Measurements from ENCODE around the gene HNRNPUL2. TPM values are rescaled to one million over a fixed set of nuclear protein-coding genes. Genes with fewer than 3 reads are reported as not detected.

The HNRNPUL2 gene
- total and polyA plus RNA-seq, 2 of the 4 experiments (the other 2 are of a cell fraction) = 3.9 to 30.2 TPM

- no peak for TF ChIP-seq ELK1 (IDR thresholded peaks at IDR 0.05; ENCODE audit: borderline replicate concordance, low read depth, low read length)
Observed at GRCh38 chr11:62715150-62716130, 11.8 kb downstream of the HNRNPUL2 start (continued).

GRCh38 chr11:62713343-62713742 lies 13.9 kb downstream of the HNRNPUL2 start:
- Histone ChIP-seq H4K8ac (ENCODE audit: low read depth in 2 of 2, low read length in 2 of 2) (no peak overlapping the region), H4K20me1 (ENCODE audit: insufficient read depth, low read length) (no peaks in the 10 kb centered on the region), H4K91ac (ENCODE audit: insufficient read depth, low read depth, low read length) (no peak overlapping the region), H3K9me1 (ENCODE audit: insufficient read depth, low read length) (peaks cover 8% of the 10 kb centered on the region), H2AFZ (replicated peaks; ENCODE audit: low read length, poor library complexity) (no peak overlapping the region), H3K9me3 (ENCODE audit: control insufficient read depth, insufficient read depth, low read length) (no peaks in the 10 kb centered on the region), H2BK120ac (ENCODE audit: low read depth, low read length) (no peak overlapping the region), H2BK15ac (ENCODE audit: low read depth, low read length) (no peak overlapping the region), H3K9ac (ENCODE audit: low read depth, low read length) (no peak overlapping the region), H3K4me3 (ENCODE audit: insufficient read depth, low read depth, low read length) (no peak overlapping the region), H3K23ac (ENCODE audit: low read depth, low read length) (no peak overlapping the region), H3K36me3 (ENCODE audit: control insufficient read depth, insufficient read depth, low read length) (peaks cover 55% of the 10 kb centered on the region), H3K27ac (ENCODE audit: insufficient read depth, low read length) (peak overlapping the region; percentile 2; the same call in 1 of the 2 replicates), H3K18ac (ENCODE audit: low read depth, low read length) (no peak overlapping the region), H3K79me1 (ENCODE audit: low read depth in 1 of 2, low read length in 2 of 2) (peaks cover 24 to 62% of the 10 kb centered on the region in 2 experiments), H2AK9ac (replicated peaks; ENCODE audit: low read depth, low read length, poor library complexity) (no peak overlapping the region), H3K4me2 (ENCODE audit: low read depth, low read length) (no peak overlapping the region), H3K4ac (ENCODE audit: low read depth, low read length) (no peak overlapping the region), H4K5ac (ENCODE audit: low read depth, low read length) (no peak overlapping the region), H2AK5ac (ENCODE audit: low read depth, low read length) (no peak overlapping the region), H3K56ac (ENCODE audit: extremely low read depth, insufficient read depth, low read length) (no peak overlapping the region), H2BK5ac (ENCODE audit: low read depth, low read length, poor library complexity, severe bottlenecking) (no peak overlapping the region), H3K4me1 (ENCODE audit: control insufficient read depth, insufficient read depth, low read length) (peaks cover 12% of the 10 kb centered on the region), H3K14ac (replicated peaks; ENCODE audit: low read depth, low read length) (no peak overlapping the region), H2BK20ac (ENCODE audit: low read depth, low read length) (no peak overlapping the region), H3K27me3 (ENCODE audit: control insufficient read depth, insufficient read depth, low read length) (no peaks in the 10 kb centered on the region)
- intact Hi-C loops (cut with micrococcal nuclease) (no loop called here), in situ Hi-C loops (cut with MboI; ENCODE audit: low sequenced_read_pairs) (no loop called here), dilution Hi-C loops (cut with HindIII; ENCODE audit: low sequenced_read_pairs, unreplicated experiment) (no loop called here)
- no CpG with 5 or more reads among the region's 2 CpGs for WGBS, 2 experiments (ENCODE audit: extremely low coverage in 2 of 2, insufficient read length in 1 of 2)
- POLR2A ChIA-PET (ENCODE audit: unreplicated experiment) = no interaction called here
- no TSS peak for BruUV-seq (replicated peaks)
- CTCF ChIA-PET = no interaction called here
- ATAC-seq (ENCODE audit: low read depth) = no peak
- DNase-seq = no peak
- TF ChIP-seq BHLHE40 (IDR thresholded peaks at IDR 0.05; ENCODE audit: low read depth, low read length) = no peak
- TF ChIP-seq CHD1 (IDR thresholded peaks at IDR 0.05; ENCODE audit: low read depth, low read length) = no peak
- no peak for TF ChIP-seq SMC3 (IDR thresholded peaks at IDR 0.05; ENCODE audit: low read depth, low read length)
- TF ChIP-seq MXI1 (IDR thresholded peaks at IDR 0.05; ENCODE audit: borderline replicate concordance, low read depth, low read length) = no peak
- no peak for TF ChIP-seq MAFK (IDR thresholded peaks at IDR 0.05; ENCODE audit: low read depth, low read length)
- no peak for TF ChIP-seq USF2 (IDR thresholded peaks at IDR 0.05; ENCODE audit: low read depth, low read length)
- no peak for TF ChIP-seq CTCF (conservative IDR thresholded peaks at IDR 0.05; ENCODE audit: low read depth, low read length)
- TF ChIP-seq CEBPB (IDR thresholded peaks at IDR 0.05; ENCODE audit: low read depth, low read length) = no peak
- TF ChIP-seq RCOR1 (IDR thresholded peaks at IDR 0.05; ENCODE audit: insufficient replicate concordance, low read length) = no peak
- no peak for TF ChIP-seq POLR2A (IDR thresholded peaks at IDR 0.05; ENCODE audit: low read depth, low read length)
- TF ChIP-seq NFE2L2 (IDR thresholded peaks at IDR 0.05; ENCODE audit: low read depth, low read length) = no peak
- TF ChIP-seq RFX5 (IDR thresholded peaks at IDR 0.05; ENCODE audit: low read depth, low read length) = no peak

Measured in IMR-90 (cell line).